SK-N-SH (cell line): Measurements from ENCODE around the gene NECTIN1.

Source experiments
- ELF1 ChIP-seq: IDR thresholded peaks from 2 replicates; pipeline ENCODE4 v1.4.0; 2012
- EP300 ChIP-seq, 2 experiments: IDR thresholded peaks; 2 replicates each; pipeline versions ENCODE4 v1.4.0 to v1.6.1; 2012; ENCODE audit warnings: borderline replicate concordance in 1 of 2, low read depth in 1 of 2, low read length in 1 of 2
- FOXJ3 ChIP-seq: sonication (generic); formaldehyde crosslinking; IDR thresholded peaks from 2 replicates; pipeline ENCODE4 v1.5.1; 2020; ENCODE audit warnings: mild to moderate bottlenecking, missing genetic modification reagents
- FOXM1 ChIP-seq: IDR thresholded peaks from 2 replicates; pipeline ENCODE4 v1.4.0; 2012; ENCODE audit warnings: low read depth, mild to moderate bottlenecking
- JUND ChIP-seq: IDR thresholded peaks from 2 replicates; pipeline ENCODE4 v1.4.0; 2012
- POLR2AphosphoS5 ChIP-seq: IDR thresholded peaks from 2 replicates; pipeline ENCODE4 v1.6.1; 2012; ENCODE audit warnings: low read depth, low read length
- RAD21 ChIP-seq: IDR thresholded peaks from 2 replicates; pipeline ENCODE4 v1.6.1; 2012; ENCODE audit warnings: mild to moderate bottlenecking, low read length
- RCOR1 ChIP-seq: fragments of 150-350 bp; IDR thresholded peaks from 2 replicates; pipeline ENCODE4 v1.6.1; 2017; ENCODE audit warnings: antibody characterized with exemption, low read length
- RFX5 ChIP-seq: IDR thresholded peaks from 2 replicates; pipeline ENCODE4 v1.6.1; 2012; ENCODE audit warnings: mild to moderate bottlenecking, improper control_type of control experiment, low read length
- TAF1 ChIP-seq: IDR thresholded peaks from 2 replicates; pipeline ENCODE4 v1.6.1; 2012; ENCODE audit warnings: low read depth, mild to moderate bottlenecking, low read length, moderate library complexity, borderline replicate concordance
- YY1 ChIP-seq: IDR thresholded peaks from 2 replicates; pipeline ENCODE4 v1.4.0; 2012; ENCODE audit warnings: low read depth, mild to moderate bottlenecking
- TF ChIP-seq, protein P1 (sequence below): fragments of 200-600 bp; sonication (generic); IDR thresholded peaks from 2 replicates; pipeline ENCODE4 v1.6.1; 2017; ENCODE audit warnings: antibody characterized with exemption, mild to moderate bottlenecking, moderate library complexity
- TF ChIP-seq, protein P2 (sequence below): IDR thresholded peaks from 2 replicates; pipeline ENCODE4; 2012
- TF ChIP-seq, protein P3 (sequence below): fragments of 150-350 bp; IDR thresholded peaks from 2 replicates; pipeline ENCODE4 v1.6.1; 2017; ENCODE audit warnings: antibody characterized with exemption, low read length, low read depth, borderline replicate concordance

DNA sequence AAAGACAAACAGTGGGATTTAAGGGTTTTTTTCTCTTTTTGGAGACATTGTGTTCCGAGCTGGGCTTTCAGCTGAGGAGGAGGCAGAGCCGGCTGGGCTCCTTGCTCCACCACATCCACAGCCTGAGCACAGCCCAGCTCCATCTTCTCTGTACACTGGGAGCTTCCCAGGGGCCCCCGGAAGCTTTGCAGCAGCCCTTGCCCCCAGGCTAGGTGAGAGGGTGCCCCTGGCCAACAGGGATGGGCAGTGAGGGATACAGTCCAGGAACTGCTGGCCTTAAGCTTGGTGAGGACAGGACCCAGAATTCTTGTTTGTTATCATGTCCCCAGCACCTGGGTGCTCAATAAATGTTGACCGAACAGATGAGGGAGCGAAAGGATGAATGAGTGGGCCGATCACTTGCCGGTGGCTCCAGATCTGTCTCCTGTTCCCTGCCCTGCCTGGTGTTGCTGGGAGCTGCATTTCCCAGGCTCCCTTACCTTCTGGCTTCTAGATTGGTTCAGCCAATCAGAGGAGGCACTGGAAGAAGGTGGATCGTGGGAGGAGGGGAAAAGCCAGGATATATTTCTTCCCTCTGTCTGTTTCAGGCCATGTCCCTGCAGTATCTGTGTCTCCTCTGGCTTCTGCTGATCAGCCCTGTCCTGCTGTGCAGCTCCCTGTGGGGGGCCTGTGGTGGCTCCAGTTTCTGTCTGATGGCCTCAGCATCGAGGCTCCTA lies 26.5 kb upstream of the NECTIN1 start:
- TF ChIP-seq, protein P1, sequence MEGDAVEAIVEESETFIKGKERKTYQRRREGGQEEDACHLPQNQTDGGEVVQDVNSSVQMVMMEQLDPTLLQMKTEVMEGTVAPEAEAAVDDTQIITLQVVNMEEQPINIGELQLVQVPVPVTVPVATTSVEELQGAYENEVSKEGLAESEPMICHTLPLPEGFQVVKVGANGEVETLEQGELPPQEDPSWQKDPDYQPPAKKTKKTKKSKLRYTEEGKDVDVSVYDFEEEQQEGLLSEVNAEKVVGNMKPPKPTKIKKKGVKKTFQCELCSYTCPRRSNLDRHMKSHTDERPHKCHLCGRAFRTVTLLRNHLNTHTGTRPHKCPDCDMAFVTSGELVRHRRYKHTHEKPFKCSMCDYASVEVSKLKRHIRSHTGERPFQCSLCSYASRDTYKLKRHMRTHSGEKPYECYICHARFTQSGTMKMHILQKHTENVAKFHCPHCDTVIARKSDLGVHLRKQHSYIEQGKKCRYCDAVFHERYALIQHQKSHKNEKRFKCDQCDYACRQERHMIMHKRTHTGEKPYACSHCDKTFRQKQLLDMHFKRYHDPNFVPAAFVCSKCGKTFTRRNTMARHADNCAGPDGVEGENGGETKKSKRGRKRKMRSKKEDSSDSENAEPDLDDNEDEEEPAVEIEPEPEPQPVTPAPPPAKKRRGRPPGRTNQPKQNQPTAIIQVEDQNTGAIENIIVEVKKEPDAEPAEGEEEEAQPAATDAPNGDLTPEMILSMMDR = no peak
- TF ChIP-seq YY1 = no peak
- TF ChIP-seq JUND = no peak
- TF ChIP-seq, protein P2, sequence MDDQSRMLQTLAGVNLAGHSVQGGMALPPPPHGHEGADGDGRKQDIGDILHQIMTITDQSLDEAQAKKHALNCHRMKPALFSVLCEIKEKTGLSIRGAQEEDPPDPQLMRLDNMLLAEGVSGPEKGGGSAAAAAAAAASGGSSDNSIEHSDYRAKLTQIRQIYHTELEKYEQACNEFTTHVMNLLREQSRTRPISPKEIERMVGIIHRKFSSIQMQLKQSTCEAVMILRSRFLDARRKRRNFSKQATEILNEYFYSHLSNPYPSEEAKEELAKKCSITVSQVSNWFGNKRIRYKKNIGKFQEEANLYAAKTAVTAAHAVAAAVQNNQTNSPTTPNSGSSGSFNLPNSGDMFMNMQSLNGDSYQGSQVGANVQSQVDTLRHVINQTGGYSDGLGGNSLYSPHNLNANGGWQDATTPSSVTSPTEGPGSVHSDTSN = no peak
- TF ChIP-seq ELF1 = no peak
- TF ChIP-seq FOXM1 = no peak
- no peak for TF ChIP-seq POLR2AphosphoS5
- TF ChIP-seq EP300 (IDR thresholded peaks at IDR 0.05; ENCODE audit: borderline replicate concordance in 1 of 2, low read depth in 1 of 2, low read length in 1 of 2) = no peak
- no peak for TF ChIP-seq RFX5
- no peak for TF ChIP-seq RAD21
- no peak for TF ChIP-seq TAF1
- TF ChIP-seq, protein P3, sequence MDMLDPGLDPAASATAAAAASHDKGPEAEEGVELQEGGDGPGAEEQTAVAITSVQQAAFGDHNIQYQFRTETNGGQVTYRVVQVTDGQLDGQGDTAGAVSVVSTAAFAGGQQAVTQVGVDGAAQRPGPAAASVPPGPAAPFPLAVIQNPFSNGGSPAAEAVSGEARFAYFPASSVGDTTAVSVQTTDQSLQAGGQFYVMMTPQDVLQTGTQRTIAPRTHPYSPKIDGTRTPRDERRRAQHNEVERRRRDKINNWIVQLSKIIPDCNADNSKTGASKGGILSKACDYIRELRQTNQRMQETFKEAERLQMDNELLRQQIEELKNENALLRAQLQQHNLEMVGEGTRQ = no peak
- TF ChIP-seq RCOR1 = no peak
- no peak for TF ChIP-seq FOXJ3 (CRISPR knock-in tag)
